Common myeloid progenitor, CD34-positive (primary cell): Measurements from ENCODE around the gene NEO1.

Experiments used
- CTCF ChIA-PET: fragments of 350-600 bp; sonication (Branson Sonifier 250); formaldehyde crosslinking; loops from one replicate; lab custom pipeline; 2021; ENCODE audit warnings: antibody characterized with exemption; lab: Charles Lee
- POLR2A ChIA-PET: fragments of 350-600 bp; sonication (Branson Sonifier 250); formaldehyde crosslinking; loops from one replicate; lab custom pipeline; 2021; ENCODE audit warnings: antibody characterized with exemption; lab: Charles Lee
- DNase-seq, 3 donors: peaks; one replicate each; pipeline versions ENCODE4 v3.0.0 to v3.0.0-alpha.2; 2013
- H3K27ac ChIP-seq, 2 experiments: 1 replicate in 1 of 2; 2 replicates in 1 of 2; pipeline ENCODE4 v1.7.0; 2013; ENCODE audit warnings: inconsistent platforms in 2 of 2, low read length in 2 of 2, mild to moderate bottlenecking in 2 of 2, low read depth in 1 of 2, moderate library complexity in 1 of 2; ENCODE audit not compliant: severe bottlenecking in 2 of 2, insufficient read depth in 1 of 2, poor library complexity in 1 of 2
- H3K27me3 ChIP-seq, 5 experiments: replicated peaks in 2 of 5; 1 replicate in 3 of 5; 2 replicates in 2 of 5; pipeline versions ENCODE4 v1.6.1 to v1.7.0; 2013; ENCODE audit warnings: low read length in 4 of 5, mild to moderate bottlenecking in 2 of 5, moderate library complexity in 2 of 5, inconsistent platforms in 1 of 5; ENCODE audit not compliant: insufficient read depth in 5 of 5, control insufficient read depth in 4 of 5
- H3K36me3 ChIP-seq, 4 experiments: 1 replicate in 2 of 4; 2 replicates in 2 of 4; pipeline versions ENCODE4 v1.6.1 to v1.7.0; 2013; ENCODE audit warnings: low read length in 3 of 4, control low read depth in 1 of 4, mild to moderate bottlenecking in 1 of 4; ENCODE audit not compliant: control insufficient read depth in 4 of 4, insufficient read depth in 4 of 4
- H3K4me1 ChIP-seq, 4 experiments: 1 replicate in 3 of 4; 2 replicates in 1 of 4; pipeline versions ENCODE4 v1.6.1 to v1.7.1; 2013; ENCODE audit warnings: low read length in 3 of 4, mild to moderate bottlenecking in 3 of 4, control low read depth in 1 of 4, inconsistent platforms in 1 of 4, moderate library complexity in 1 of 4; ENCODE audit not compliant: control insufficient read depth in 4 of 4, insufficient read depth in 4 of 4; ENCODE audit errors: control extremely low read depth in 1 of 4
- H3K4me3 ChIP-seq, 7 experiments: 1 replicate in 4 of 7; 2 replicates in 3 of 7; pipeline versions ENCODE4 v1.5.1 to v1.7.0; 2013; ENCODE audit warnings: mild to moderate bottlenecking in 7 of 7, low read length in 6 of 7, moderate library complexity in 6 of 7, inconsistent platforms in 2 of 7, low read depth in 2 of 7, control low read depth in 1 of 7; ENCODE audit not compliant: insufficient read depth in 4 of 7, control insufficient read depth in 1 of 7; ENCODE audit errors: extremely low read depth in 1 of 7
- H3K9me3 ChIP-seq, 5 experiments: 1 replicate in 4 of 5; 2 replicates in 1 of 5; pipeline versions ENCODE4 v1.6.1 to v1.7.1; 2013; ENCODE audit warnings: low read length in 4 of 5, mild to moderate bottlenecking in 2 of 5, inconsistent platforms in 1 of 5, low read depth in 1 of 5, moderate library complexity in 1 of 5; ENCODE audit not compliant: control insufficient read depth in 4 of 5, insufficient read depth in 2 of 5; ENCODE audit errors: control extremely low read depth in 1 of 5
- WGBS: methylation state at CpG from one replicate; pipeline ENCODE4 v1.1.5; 2013; ENCODE audit not compliant: insufficient coverage; 5-methylcytosine and 5-hydroxymethylcytosine counted together

Gene NEO1

DNA sequence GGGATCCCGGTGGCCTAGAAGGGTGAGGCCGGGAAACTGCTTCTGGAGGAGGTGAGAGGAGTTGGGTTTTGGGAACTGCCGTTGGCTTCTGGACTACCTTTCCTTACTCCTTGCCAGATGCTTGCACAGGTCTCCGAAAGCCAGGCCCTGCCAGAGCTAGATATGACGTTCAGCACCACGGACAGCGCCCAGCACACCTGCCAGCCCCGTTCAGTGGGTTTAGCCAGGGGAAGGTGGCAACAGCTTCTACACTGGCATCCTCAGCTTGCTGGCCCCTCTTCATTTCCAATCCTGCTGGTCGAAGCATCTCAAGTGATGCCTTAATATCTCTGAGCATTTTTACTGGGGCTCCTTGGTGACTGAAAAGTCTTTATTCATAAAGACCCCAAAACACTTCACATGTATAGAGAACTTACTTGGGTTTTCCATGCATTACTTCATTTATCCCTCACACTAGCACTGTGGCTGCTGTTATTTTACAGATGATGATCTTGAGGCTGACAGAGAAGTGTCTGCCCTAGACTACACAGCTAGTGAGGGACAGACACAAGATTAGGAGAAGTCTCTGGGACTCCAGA lies 294.6 kb downstream of the NEO1 start:
- no peak overlapping the region for H3K27ac ChIP-seq
- H3K9me3 ChIP-seq: peaks cover 0 to 5% (median 3%) of the 10 kb centered on the region in 5 experiments
- CTCF ChIA-PET: no interaction called here
- WGBS: 34% methylated on average over 7 of the region's 9 CpGs
- POLR2A ChIA-PET: no interaction called here
- no peaks in the 10 kb centered on the region for H3K36me3 ChIP-seq
- H3K4me3 ChIP-seq: no peak overlapping the region
- peak; percentile 35 to 71 (median 66) for DNase-seq
- H3K27me3 ChIP-seq: peaks cover 0 to 13% (median 4%) of the 10 kb centered on the region in 5 experiments
- no peaks in the 10 kb centered on the region for H3K4me1 ChIP-seq

DNA sequence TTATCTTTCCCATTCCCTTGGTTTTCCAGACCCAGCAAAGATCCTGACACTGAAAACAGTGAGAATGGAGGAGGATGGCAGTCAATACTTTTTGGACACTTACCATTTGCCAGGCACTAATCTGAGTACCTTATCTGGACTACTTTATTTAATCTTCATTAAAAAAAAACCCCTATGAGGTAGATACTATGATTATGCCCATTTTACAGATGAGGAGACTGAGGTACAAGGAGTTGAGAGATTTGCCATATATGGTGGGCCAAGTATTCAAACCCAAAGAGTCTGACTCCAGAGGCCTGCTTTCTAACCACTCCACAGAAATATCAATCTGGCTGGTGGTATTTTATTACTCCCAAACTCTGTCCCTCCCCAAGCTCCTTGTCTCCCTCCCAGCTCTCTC lies 296.9 kb downstream of the NEO1 start:
- H3K9me3 ChIP-seq: no peaks in the 10 kb centered on the region

DNA sequence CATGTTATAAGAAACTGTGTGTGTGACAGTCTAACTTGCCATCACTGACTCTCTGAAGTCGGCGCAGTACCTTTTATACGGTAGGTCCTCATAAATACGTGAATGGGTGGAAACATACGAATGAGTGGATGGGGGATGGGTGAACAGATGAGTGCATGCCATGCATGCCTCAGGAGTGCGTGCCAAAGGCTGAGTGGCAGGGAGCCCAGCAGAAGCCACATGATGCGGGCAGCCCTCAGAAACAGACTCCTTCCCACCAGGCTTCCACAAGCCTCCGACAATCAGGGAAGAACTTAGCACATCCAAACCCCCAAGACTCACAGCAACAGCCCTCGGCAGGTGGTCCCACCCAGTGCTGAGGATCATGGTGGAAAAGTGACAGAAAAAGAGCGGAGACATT lies 299.8 kb downstream of the NEO1 start:
- Histone ChIP-seq H3K27me3 (peaks cover 0 to 41% (median 12%) of the 10 kb centered on the region in 5 experiments), H3K36me3 (no peaks in the 10 kb centered on the region), H3K9me3 (no peaks in the 10 kb centered on the region), H3K4me3 (no peak overlapping the region), H3K4me1 (no peaks in the 10 kb centered on the region), H3K27ac (no peak overlapping the region)
- CTCF ChIA-PET: no interaction called here
- WGBS: 100% methylated on average over 6 of the region's 10 CpGs
- DNase-seq: no peak
- POLR2A ChIA-PET: no interaction called here

More for the DNA sequence above, 296.9 kb downstream of the NEO1 start:
- no peaks in the 10 kb centered on the region for H3K4me1 ChIP-seq
- no peak overlapping the region for H3K4me3 ChIP-seq
- peaks cover 0 to 27% (median 2%) of the 10 kb centered on the region in 5 experiments for H3K27me3 ChIP-seq
- ChIA-PET POLR2A (no interaction called here), CTCF (interaction anchor here (1.4 kb wide), 1 partner anchor 9 kb away, joined by 4 read pairs; no protein-coding TSS in a partner anchor)
- no peaks in the 10 kb centered on the region for H3K36me3 ChIP-seq
- DNase-seq: no peak
- H3K27ac ChIP-seq: no peak overlapping the region

DNA sequence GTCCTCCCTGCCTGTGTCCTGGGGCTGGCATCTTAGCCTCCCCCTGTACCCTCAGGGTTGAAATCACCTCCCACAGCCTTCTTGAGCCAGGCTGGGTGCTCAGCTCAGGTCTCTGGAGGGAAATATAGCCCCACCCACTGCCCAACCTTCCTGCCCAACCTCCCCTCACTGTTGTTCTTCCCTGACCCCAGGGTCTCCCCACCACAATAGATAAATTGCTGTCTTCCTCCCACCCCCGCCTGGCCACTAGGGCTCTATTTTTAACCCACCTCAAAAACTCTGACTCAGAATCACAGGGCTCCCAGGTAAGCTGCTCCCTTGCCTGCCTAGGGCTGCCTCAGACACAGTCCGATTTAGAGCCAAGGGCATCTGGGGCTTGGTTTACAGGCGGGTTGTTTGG lies 301.5 kb downstream of the NEO1 start:
- DNase-seq: no peak
- Histone ChIP-seq H3K9me3 (no peaks in the 10 kb centered on the region), H3K4me1 (no peaks in the 10 kb centered on the region), H3K27ac (no peak overlapping the region), H3K27me3 (peaks cover 0 to 57% (median 12%) of the 10 kb centered on the region in 5 experiments), H3K36me3 (no peaks in the 10 kb centered on the region), H3K4me3 (no peak overlapping the region)
- WGBS: no CpG with 5 or more reads among the region's 3 CpGs
- ChIA-PET POLR2A (no interaction called here), CTCF (no interaction called here)

DNA sequence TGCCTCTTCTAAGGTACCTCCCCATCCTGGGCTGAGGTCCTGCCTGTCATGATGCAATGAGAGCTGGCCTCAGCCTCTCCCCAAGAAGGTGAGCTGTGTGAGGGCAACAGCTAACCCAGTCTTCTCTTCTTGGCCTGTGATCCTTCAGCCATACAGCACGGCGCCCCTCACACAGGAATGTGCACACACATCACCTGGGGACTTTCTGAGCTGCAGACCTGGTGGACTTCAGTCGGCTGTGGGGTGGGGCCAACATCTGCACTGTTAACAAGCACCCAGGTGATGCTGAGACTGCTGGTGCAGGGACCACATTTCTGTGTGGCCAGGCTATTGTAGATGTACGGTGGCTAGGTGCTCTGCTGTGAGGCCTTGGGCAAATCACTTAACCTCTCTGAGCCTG lies 302.0 kb downstream of the NEO1 start:
- no peaks in the 10 kb centered on the region for H3K36me3 ChIP-seq
- no CpG with 5 or more reads among the region's 4 CpGs for WGBS
- DNase-seq: no peak
- H3K27me3 ChIP-seq: peaks cover 0 to 62% (median 12%) of the 10 kb centered on the region in 5 experiments
- no peak overlapping the region for H3K4me3 ChIP-seq
- ChIA-PET POLR2A (no interaction called here), CTCF (no interaction called here)
- no peaks in the 10 kb centered on the region for H3K4me1 ChIP-seq
- no peaks in the 10 kb centered on the region for H3K9me3 ChIP-seq
- no peak overlapping the region for H3K27ac ChIP-seq
